Measurements from ENCODE around the gene FBLN1.

The FBLN1 gene

GRCh38 chr22:45642986-45643385, 140.3 kb downstream of the FBLN1 start:
- no peak for DNase-seq

- DNase-seq = no peak
Measured at GRCh38 chr22:45644714-45645113, 142.0 kb downstream of the FBLN1 start.

DNA sequence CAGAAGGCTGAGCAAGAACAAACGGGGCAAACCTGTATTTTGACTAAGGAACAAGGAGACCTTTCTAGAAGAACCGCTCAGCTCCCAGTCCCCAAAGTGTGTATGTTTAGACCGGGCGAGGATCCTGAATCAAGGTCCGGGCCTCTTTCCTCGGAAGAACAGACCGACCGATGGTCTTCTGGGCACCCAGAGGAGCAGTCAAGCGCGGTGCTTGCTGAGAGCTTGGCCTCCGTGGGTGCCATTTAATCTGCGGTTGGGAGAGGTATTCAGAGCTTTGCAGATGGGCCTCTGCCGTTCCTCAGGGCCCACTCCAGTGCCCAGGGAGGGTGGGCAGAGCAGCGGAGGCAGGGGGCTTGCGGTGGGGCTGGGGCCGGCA, 142.5 kb downstream of the FBLN1 start:
- no peak for DNase-seq

DNA sequence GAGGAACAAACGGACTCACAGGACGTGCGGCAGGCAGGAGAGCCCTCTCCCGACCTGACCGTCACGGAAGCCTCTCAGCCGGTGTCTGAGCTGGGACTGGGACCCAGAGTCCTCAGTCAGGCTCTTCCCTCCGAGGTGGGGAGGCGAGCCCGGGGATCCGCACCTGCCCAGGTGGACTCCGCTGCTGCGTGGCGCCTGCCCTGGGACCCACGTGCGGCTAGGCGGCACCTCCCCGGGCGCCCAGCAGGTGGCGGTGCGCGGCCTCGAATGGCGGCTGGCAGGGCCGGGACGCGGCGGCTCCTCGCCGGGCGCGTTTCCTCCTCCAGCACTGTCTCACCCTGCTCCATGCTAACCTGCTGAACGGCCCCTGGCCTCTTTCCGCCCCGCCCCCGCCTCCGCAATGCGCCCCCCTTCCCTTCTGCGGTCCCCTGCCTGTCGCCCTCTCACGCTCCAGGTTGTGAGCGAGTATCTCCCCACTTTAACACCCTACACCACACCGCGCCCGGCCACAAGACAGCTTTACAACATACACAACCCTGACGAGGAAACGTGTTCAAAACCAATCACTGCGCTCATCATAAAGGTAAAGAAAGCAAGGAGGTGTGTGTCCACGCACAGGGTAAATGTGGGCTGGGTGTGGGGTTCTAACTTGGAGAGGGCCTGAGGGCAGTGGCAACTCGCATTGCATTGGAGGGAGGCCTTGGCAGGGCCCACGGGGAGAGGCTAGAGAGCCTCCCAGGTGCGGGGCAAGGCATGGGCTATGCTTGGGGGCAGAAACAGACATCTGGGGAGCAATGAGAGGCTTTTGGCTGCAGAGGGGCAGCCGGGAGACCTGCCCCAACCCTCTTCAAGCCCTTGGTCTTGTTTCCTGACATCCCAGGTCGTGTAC, 143.1 kb downstream of the FBLN1 start:
- DNase-seq = peak; percentile 87

DNA sequence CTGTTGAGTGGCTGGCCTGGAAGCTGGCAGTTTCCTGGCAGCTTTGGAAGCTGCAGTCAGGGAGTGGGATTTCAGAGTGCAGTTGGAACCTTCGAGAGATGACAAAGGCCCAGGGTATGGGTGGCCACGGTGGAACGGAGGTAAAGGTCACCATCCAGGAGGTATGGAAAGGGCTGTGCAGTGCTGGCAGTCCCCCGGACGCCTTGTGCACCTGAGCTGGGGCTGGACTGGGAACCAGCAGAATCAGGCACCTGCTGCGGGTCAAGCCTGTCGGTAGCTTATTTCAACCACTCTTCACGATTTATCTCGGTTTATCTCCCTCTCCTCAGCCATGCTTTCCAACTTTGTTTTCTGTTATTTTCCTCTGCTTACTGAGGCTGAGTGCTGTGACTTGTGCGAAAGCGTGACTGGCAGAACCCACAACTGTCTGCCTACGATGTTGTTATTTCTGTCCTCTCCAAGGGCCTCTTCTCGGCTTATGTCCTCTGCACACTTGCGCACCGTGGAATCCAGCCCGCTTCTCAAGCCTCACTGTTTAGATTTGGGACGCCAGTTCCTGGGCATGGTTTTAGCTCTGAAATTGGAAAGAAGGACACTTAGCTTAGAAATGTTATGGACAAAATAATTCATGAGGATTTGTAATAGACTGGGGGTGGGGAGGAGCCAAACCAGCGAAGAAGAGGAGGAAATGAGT, 145.0 kb downstream of the FBLN1 start:
- DNase-seq = no peak

DNA sequence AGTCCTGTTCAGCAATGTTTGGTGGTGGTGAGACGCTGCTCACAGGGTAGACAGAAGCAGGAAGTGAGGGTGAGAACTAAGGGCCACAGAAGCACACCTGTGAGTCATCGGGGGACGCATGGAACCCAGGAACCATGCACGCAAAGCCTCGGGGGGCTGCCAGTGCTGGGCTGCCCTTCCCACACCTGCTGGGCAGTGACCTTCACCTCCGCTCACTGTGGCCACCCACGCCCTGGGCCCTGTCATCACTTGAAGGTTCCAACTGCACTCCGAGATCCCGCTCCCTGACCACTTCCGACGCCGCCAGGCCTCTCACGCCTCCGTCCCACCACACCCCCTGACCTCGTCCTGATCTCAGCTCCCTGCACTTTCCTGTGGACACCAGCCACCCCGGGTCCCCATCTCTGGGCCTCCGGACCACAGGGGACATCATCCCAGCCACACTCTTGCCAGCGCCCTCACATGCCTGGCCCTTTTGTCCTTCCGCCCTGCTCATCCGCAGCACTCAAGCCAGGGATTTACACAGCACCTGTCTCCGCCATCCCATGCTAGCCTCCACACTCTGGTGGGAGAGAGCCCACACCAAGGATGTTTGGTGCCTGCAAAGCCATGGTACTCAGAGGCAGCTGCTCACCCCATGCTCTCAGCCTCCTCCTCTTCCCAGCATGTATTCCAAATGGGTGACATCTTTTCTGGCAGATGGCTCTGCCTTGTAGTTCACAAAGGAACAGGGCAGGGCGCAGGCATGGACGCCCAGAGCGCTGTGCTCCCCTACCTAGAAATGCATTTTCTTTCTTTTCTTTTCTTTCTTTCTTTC, 145.8 kb downstream of the FBLN1 start:
- no peak for DNase-seq

GRCh38 chr22:45649809-45650208, 147.1 kb downstream of the FBLN1 start:
- DNase-seq = no peak

DNA sequence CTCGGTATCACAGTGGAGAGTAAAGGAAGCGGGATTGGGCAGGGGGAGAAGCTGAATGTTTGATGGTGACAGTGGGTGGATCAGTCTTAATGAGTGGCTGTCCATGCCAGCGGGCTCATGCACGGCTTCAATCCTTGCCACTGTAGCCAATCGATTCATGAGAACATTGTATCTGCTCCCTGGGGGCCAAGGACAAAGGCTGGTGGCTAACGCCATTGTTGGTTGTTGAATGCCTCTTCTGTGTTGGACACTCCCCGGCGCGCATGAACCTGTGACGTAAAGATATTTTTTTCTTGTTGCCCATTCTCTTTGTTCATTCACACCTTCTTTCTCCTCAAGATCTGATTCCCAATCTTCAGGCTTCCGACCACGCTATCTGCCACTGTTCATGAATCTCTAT, 148.0 kb downstream of the FBLN1 start:
- no peak for DNase-seq

All from activated CD4-positive, CD25-positive, alpha-beta regulatory T cell treated with anti-CD3 and anti-CD28 coated beads, Interleukin-2, amount 50 U/mL, for 72 hours (primary cell).